T follicular helper cell (primary cell): ENCODE results near the gene RASAL2.
A peak's percentile ranks its signal among the peaks of the same experiment; 100 is the strongest.

ENCODE experiments used
- DNase-seq: peaks from one replicate; pipeline ENCODE4 v3.0.0-alpha.2; 2020; ENCODE audit warnings: low read depth

Gene RASAL2

DNA sequence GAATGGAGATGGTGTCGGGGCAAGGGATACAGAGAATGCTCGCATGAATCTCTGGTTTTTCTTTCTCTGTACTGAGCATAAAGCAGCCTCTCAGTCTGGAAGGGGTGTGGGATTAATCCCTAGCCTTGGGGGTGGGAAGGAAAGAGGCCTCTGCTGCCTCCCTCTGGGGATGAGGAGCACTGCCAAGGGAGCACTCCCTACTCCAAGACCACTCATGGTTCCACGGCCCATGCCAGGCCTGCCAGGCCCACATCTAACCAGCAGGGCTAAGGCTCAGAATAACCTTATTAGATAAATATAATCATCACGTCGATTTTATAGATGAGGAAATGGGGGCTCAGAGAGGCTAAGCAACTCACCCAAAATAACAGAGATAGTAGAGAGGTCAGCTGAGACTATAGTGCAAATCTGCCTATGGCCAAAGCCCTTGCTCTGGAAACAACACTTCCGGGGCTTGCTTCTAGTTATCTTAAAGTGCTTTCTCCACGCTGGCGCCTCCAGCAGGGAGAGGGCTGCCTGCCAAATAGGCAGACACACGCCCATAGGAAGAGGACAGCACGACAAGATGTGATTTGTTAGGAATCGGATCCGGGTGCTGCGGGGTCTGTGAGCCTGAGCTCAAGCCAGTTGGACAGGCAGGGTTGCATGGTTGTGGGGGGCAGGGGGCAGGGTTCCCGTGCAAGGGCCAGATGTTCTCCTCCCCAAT is 419.5 kb downstream of the RASAL2 start:
- DNase-seq, result no peak

DNA sequence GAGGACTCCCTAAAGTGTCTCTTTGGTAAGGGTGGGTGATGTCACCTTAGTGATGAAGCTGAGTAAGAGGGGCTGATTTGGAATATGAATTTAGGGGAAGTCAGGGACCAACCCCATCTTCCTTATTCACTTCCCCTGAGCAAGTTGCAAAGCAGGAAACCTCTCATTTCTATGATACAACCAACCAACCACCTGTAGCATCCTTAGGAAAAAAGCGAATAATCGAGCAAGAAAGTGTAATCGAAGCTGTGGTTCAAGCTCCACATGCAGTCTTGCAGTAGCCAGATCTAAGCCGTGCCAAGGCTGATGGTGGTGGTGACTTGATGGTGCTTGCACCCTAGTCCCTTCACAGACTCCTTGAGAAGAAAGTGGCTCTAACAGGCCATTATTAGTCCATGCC is 422.2 kb downstream of the RASAL2 start:
- DNase-seq, result no peak

DNA sequence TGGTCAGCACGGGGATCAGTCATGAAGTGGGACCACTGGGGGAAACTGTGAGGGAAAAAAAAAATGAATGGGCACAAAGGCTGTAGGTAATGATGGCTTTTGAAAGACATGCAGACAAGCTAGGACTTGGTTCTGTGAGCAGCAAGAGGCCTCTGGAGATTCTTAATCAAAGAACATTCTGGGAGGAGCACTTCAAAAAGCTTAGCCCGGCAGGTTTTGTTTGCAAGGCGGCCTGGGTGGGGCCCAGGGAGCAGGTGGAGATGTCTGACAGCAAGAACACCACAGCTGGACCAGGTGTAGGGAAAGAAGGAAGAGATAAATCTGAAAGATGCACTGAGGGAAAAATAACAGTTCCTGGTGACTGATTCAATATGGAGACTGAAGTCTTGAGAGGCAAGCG is 425.0 kb downstream of the RASAL2 start:
- DNase-seq, result no peak

GRCh38 chr1:178520803-178521202 is 426.9 kb downstream of the RASAL2 start:
- no peak for DNase-seq

DNA sequence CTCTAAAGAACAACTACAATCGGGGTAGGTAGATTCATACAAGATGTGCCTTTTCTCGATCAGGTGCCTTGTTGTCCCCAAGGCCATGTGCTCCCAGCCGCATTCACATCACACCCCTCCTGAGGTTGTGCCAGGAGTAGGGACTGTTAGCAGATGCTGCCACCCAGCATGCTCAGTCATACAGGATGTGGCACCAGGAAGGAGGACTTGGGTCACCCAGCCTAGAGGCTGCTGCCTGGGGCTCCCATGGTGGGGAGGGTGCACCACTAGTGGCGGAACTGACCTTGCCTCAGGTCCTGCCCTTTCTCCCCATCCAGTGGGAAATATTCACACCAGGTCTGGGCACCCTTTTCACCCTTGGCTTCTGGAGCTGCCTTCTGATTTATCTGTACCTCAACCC is 427.3 kb downstream of the RASAL2 start:
- no peak for DNase-seq

GRCh38 chr1:178527117-178527516 is 433.2 kb downstream of the RASAL2 start:
- DNase-seq, result no peak

GRCh38 chr1:178528228-178528952 is 434.5 kb downstream of the RASAL2 start:
- no peak for DNase-seq

DNA sequence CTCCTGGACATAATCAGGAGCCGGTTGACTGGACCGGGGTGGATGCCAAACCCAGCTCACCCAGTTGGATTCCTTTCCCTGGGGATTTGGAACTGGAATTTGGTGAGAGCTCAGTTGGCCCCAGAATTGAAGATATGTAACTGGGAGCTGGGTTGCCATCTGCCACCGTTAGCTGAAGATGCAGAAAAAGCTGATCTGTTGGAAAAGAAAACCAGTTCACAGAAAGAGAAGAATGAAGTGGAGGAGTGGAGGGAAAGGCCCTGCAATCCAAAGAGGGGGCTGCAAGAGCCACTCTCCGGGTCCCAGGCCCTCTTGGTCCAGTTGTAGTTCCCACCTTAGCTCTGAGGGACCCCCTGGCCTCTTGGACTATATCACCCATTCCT is 435.0 kb downstream of the RASAL2 start:
- no peak for DNase-seq

DNA sequence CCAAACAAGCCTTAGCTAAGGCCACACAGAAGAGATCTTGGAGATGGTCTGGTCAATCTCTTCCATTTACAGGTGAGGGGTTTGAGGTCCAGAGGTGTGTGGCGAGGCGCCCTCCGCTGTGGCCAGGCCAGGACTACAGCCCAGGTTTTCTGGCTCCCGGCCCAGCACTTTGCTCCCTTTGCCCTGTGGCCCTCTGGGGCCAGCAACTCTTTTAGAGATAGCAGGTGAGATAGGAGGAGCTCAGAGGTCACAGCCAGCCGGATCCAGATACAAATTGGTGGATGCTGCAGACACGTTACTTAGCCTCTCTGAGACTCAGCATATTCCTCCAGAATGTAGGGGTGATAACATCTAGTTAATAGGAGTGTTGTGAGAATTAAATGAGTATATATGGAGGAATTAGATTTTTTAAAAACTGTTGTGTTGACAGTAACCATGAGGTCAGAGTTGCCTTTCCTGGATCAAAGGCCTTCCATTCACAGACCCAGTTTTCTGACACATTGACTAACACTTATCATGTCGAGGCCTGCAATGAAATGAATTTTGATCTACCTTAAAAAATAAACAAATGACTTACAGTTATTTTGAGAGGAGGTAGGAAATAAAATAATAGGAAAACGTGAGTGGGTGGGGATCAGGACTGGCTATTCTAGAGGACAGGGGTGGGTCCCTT is 435.6 kb downstream of the RASAL2 start:
- no peak for DNase-seq

DNA sequence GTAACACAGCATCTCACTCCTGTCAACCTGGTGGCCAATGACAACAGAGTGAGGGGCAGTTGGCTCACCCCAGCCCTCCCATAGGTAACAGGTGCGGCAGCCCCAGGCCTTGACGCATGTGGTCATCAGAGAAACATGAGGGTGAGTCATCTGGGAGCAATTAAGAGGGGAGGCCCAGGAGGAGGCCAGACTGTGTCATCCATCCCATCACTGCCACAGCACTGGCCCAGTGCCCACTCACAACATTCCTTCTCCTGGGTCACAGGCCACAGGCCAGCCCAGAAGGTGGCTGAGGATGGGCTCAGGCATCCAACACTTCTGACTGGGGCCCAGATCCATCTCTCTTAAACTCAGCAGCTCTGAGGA is 436.1 kb downstream of the RASAL2 start:
- DNase-seq, result no peak

DNA sequence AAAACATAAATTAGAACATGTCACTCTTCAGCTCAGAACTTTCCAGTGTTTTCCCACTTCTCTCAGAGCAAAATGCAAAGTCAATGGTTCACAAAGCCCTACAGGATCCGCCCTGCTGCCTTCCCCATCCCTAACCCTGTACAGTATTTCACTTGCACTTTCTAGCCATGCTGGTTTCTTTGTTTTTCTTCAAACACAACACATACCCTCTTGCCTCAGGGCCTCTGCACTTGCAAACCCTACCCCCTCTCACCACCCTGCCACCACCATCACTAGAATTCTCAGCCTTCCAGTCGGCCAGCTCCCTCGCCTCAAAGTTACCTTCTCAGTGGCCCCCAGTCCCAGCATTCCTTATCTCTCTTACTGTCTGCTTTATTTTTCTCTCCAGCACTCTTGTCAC is 436.6 kb downstream of the RASAL2 start:
- DNase-seq, result no peak

GRCh38 chr1:178531887-178532286 is 438.0 kb downstream of the RASAL2 start:
- no peak for DNase-seq

- DNase-seq, result peak; percentile 59
Measured at GRCh38 chr1:178532392-178532791, 438.5 kb downstream of the RASAL2 start.

DNA sequence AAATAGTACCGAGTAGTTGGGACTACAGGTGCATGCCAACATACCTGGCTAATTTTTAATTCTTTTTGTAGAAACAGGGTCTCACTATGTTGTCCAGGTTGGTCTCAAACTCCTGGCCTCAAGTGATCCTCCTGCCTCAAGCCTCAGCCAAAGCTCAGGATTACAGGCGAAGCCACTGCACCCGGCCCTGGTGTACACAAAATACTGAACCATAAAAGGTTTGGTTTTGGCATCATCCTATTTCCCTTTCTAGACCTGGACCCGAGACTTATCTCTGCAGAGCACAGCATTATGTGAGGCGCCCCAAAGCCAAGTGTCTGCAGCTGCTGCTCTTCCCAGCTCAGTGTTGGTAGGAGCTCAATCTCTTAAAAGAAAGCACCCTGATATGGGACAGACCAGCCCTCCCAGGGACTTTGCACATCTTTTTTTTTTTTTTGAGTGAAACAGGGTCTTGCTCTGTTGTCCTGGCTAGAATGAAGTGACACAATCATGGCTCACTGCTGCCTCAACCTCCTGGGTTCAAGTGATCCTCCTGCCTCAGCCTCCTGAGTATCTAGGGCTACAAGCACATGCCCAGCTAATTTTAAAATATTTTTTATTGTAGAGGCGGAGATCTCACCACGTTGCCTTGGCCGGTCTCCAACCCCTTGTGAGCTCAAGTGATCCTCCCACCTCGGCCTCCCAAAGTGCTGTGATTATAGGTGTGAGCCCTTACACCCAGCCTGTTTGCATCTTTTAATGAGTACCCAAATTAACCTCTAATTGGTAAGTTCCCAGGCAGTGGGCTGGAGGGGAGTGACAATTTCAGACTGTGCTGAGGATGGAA is 439.4 kb downstream of the RASAL2 start:
- no peak for DNase-seq
